Measurements from ENCODE around the gene PRAMEF1. TPM values are rescaled to one million over a fixed set of nuclear protein-coding genes. Genes with fewer than 3 reads are reported as not detected.

PRAMEF1 gene
- total and polyA plus RNA-seq, 12 donors: not detected

GRCh38 chr1:12770620-12771019 is 20.6 kb upstream of the PRAMEF1 start:
- H3K27me3 ChIP-seq: peaks cover 6% of the 10 kb centered on the region
- H3K36me3 ChIP-seq (replicated peaks in 1 of 2): no peaks in the 10 kb centered on the region
- H3K9me3 ChIP-seq (replicated peaks in 1 of 3): no peaks in the 10 kb centered on the region
- no peaks in the 10 kb centered on the region for H3K4me1 ChIP-seq (replicated peaks in 1 of 2)
- no peak overlapping the region for H3K4me3 ChIP-seq
- DNase-seq: no peak
- H3K27ac ChIP-seq: no peak overlapping the region
- intact Hi-C loops (cut with DNase I): no loop called here
- no peak for TF ChIP-seq CTCF (IDR thresholded peaks at IDR 0.05)
- no peak for TF ChIP-seq POLR2A (IDR thresholded peaks at IDR 0.05)
- 83 to 91% (median 83%) methylated on average over 1 to 2 of the region's 2 CpGs; no CpG with 5 or more reads in 1 of the 4 donors for WGBS, 4 donors

DNA sequence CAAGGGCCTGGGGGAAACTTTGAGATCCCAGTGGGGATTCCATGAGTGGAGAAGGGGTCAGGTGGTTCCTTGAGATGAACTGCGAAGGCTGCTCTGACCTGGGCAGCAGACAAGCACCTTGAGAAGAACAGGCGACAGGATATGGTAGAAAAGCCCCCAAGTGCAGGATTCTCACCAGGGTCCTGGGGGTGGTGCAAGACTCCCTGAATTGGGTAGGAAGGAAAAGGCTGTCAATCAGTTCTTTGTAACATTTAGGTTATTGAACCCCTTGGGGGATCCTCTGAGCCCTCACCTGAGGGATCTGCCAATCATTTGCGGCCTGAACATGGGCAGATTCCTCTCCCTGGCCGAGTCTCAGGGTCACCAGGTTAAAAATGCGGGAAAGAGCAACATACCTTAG is 20.0 kb upstream of the PRAMEF1 start:
- H3K9me3 ChIP-seq (replicated peaks in 1 of 3): no peaks in the 10 kb centered on the region
- TF ChIP-seq CTCF (IDR thresholded peaks at IDR 0.05) (no peak), POLR2A (IDR thresholded peaks at IDR 0.05) (no peak)
- H3K27me3 ChIP-seq: peaks cover 6% of the 10 kb centered on the region
- no peaks in the 10 kb centered on the region for H3K36me3 ChIP-seq (replicated peaks in 1 of 2)
- intact Hi-C loops (cut with DNase I): no loop called here
- DNase-seq: no peak
- WGBS, 4 donors: 62 to 80% (median 73%) methylated on average over 5 of the region's 5 CpGs
- no peak overlapping the region for H3K4me3 ChIP-seq
- no peak overlapping the region for H3K27ac ChIP-seq
- H3K4me1 ChIP-seq (replicated peaks in 1 of 2): no peaks in the 10 kb centered on the region

DNA sequence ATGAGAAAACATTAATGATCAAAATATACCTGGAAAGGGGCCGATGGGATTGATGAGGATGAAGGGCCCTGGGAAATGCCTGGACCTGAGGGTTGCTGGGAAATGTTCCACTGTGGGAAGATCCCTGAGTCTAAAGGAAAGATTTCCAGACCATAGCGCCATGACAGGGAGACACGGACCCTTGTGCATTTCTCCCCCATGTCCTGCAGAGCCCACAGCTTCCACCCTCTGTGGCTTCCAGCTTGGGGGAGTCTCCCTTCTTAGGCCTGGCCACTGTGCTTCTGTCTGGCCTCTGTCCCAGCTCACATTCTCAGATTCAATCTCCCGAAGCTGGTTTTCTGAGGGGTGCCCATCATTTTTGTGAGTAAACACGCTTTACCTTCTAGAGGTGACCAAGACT is 18.7 kb upstream of the PRAMEF1 start:
- intact Hi-C loops (cut with DNase I): no loop called here
- Histone ChIP-seq H3K27ac (no peak overlapping the region), H3K4me3 (no peak overlapping the region), H3K36me3 (replicated peaks in 1 of 2) (no peaks in the 10 kb centered on the region), H3K9me3 (replicated peaks in 1 of 3) (no peaks in the 10 kb centered on the region), H3K4me1 (replicated peaks in 1 of 2) (no peaks in the 10 kb centered on the region), H3K27me3 (peaks cover 6% of the 10 kb centered on the region)
- WGBS, 4 donors: 82 to 89% (median 86%) methylated on average over 5 of the region's 5 CpGs
- TF ChIP-seq CTCF (IDR thresholded peaks at IDR 0.05) (no peak), POLR2A (IDR thresholded peaks at IDR 0.05) (no peak)
- DNase-seq: no peak

- H3K27me3 ChIP-seq: peaks cover 6% of the 10 kb centered on the region
- 78 to 91% (median 82%) methylated on average over 5 of the region's 5 CpGs for WGBS, 4 donors
- no peak within 1 kb of the TSS for H3K27ac ChIP-seq
- H3K36me3 ChIP-seq (replicated peaks in 1 of 2): no peaks in the 10 kb centered on the region
- H3K9me3 ChIP-seq (replicated peaks in 1 of 3): no peaks in the 10 kb centered on the region
- DNase-seq: no peak
- TF ChIP-seq POLR2A (IDR thresholded peaks at IDR 0.05): no peak
- no peak for TF ChIP-seq CTCF (IDR thresholded peaks at IDR 0.05)
- intact Hi-C loops (cut with DNase I): no loop called here
- no peak within 1 kb of the TSS for H3K4me3 ChIP-seq
- no peaks in the 10 kb centered on the region for H3K4me1 ChIP-seq (replicated peaks in 1 of 2)
Measured at GRCh38 chr1:12773438-12773837, 17.8 kb upstream of the PRAMEF1 start, which contains the start of gene PRAMEF12. PRAMEF12 (plus strand) TSS chr1:12773738; CDS start chr1:12774868, 1,130 bp downstream.

Data from adrenal gland (tissue), 12 donors.